DMS114 treated with DMSO at 0.1 percent for 48 hours (cell line): ENCODE data around the gene SLC24A3.

Source experiments
- DNase-seq: peaks from one replicate; lab custom pipeline; 2025; ENCODE audit not compliant: unreplicated experiment; lab: John Stamatoyannopoulos, UW

SLC24A3 gene

DNA sequence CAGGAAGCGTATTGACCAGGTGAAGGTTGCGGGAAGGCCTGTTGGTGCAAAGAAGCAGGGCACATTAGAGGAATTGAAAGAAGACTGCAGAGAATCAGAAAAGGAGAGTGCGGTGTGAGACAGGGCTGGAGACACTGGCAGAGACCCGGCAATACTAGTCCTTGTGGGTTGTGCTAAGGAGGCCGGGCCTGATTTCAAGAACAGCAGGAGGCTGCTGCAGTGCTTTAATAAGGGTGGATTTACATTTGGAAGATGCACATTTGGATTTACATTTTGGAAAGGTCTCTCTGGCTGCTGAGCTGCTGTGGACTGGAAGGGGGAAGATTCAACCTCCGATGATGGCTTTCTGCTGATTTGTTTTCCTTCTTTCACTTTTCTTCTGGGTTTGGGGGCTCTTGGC lies 167.8 kb downstream of the SLC24A3 start:
- no peak for DNase-seq

DNA sequence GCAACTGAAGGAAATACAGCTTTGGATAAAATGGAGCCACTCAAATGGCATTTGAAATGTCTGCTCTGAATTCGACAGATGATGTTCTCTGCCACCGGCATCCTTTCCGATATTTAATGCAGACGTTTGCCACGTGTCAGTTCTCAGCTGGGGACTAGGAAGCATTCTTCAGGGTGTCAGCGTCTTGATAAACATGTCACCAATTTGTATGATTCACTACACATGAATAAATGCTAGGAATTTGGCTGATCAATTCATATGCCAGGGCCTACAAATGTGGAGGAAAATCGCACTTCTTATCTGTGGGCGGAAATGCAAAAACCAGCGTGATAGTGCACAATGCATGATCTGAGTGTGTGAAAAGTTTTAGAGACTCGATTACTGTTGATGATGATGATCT lies 169.5 kb downstream of the SLC24A3 start:
- no peak for DNase-seq

DNA sequence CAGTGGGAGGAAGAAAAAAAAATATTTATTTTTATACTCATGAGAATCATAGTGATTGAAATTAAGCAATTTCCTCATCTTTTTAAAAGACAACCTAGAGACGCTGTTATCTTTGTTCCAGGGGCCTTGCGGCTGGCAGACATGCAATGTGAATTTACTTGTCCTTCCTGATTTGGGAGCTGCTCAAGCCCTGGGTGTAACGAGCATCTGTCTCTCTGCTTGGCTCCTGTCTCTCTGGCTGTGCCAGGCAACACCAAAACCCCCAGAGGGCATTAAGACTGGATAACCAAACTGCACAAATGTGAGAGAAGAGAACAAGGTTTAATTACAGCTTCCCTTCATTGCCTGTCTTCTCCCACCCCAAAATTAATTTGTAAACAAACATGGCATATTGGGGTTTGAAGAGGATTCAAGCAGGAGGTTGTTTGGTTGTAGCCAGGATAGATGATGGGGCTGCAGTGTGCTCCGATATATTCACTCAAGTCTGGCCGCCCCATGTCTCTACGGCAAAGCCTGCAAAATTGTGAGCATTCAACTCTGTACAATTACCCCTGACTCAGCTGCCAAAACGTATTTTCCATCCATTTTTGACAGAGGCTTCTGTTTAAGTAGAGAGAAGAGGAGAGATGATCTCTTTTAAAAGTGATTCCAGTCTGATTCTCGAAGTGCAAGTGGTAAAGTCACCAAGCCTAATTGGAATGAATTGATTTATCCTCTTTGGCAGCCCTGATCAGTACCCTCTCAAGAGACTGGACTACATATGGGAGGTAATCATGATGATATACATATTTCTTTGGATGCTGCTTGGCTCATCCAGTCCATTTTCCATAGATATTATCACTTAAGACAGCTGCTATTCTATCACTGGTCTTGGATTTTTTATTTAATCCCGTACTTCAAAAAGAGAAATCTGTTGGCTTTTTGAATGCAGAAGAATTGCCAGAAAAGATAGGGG lies 170.2 kb downstream of the SLC24A3 start:
- DNase-seq, result no peak

DNA sequence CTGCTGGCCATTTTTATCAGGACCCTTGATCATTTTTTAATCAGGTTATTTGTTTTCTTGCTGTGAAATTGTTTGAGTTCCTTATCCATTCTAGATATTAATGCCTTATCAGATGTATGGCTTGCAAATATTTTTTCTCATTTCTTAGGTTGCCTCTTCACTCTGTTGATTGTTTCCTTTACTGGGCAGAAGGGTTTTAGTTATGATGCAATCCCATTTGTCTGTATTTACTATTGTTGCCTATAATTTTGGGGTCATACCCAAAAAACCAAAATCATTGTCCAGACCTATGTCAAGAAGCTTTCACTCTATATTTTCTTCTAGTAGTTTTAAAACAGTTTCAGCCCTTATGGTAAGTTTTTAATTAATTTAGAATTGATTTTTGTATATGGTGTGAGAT lies 172.5 kb downstream of the SLC24A3 start:
- no peak for DNase-seq

DNA sequence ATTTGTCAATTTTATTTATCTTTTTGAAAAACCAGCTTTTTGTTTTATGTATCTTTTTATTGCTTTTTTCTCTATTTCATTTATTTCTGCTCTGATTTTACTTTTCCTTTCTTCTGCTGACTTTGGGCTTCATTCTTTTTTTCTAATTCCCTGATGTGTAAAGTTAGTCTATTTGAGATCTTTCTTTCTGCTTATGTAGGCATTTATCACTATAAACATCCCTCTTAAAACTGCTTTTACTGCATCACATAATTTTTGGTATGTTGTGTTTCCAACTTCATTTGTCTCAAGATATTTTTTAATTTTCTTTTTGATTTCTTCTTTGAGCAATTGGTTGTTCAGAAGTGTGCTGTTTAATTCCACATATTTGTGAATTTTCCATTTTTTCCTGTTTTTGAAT lies 174.8 kb downstream of the SLC24A3 start:
- DNase-seq, result no peak

DNA sequence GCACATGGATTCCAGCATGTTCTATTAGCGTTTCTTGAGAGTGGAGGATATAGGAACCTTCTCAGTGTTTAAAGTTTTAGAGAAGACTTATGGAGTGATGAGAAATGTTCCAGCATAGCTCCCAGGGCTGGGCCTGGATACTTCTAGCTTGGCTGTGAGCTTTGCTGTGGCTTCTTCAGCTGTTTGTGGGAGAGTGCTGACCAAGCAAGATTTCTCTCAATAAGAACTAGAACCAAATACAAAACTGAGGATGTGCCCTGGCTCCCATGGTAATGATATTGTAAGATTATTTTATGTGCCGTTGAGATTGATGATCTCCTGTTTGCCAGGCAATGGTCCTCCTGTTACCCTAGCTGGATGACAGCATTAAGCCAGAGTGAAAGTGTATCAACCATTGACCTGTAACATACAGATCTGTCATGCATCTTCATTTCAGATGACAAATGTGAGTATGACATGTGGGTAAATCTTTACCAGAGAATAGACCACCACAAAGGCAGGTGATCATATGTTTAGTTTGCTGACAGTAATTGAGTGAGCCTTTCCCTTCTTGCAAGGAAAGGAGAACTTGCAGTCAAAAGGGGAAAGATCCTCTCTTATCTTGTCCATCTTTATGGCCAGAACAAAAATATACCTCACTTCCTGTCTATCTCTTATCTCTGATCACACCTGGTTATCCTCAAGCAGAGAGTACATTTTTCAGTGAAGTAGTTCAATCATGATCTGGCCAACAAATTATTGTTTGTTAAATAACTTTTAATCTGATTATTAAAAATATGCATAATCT lies 180.1 kb downstream of the SLC24A3 start:
- DNase-seq, result no peak

DNA sequence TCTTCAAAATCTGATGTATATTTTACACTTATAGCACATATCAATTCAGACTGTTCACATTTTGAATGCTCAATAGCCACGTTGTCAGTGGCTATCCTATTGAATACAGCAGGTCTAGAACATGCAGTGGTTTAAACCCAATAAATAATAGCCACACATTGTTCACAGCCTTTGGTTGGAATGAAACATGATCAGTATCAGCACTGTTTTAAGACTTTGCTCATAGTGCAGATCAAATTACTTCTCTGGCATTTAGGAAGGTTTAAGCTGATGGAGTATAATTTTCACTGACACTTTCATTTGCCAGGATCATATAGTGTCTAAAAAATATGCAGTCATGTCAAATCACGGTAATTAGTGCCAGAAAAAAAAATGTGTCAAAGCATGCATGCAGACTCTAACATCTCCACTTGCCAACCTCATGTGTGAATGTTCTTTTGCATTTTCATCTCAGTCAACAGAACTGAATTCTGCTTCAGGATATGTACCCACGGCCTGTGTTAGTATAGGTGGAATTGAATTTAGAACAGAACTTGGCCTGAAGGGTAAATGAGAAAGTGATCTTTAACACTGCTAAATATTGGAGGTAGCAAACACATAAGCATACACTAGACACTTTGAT lies 184.1 kb downstream of the SLC24A3 start:
- no peak for DNase-seq

DNA sequence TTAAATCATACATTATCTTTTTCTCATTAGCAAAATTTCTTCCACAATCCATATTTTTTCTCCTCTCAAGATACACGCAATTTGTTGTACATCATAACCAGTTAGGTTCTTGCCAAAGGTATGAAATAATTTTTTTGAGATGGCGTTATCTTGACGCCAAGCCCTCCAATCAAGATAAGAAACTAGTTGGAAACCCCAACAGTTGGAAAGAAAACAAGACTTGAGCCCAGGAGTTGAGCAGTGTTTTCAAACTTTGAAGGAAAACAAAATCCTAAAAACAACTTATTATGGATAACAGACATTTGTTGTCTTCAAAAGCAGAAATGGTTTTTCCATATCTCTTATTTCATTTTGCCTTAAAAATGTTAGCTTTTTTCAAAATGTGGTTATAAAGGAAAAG lies 184.8 kb downstream of the SLC24A3 start:
- no peak for DNase-seq

DNA sequence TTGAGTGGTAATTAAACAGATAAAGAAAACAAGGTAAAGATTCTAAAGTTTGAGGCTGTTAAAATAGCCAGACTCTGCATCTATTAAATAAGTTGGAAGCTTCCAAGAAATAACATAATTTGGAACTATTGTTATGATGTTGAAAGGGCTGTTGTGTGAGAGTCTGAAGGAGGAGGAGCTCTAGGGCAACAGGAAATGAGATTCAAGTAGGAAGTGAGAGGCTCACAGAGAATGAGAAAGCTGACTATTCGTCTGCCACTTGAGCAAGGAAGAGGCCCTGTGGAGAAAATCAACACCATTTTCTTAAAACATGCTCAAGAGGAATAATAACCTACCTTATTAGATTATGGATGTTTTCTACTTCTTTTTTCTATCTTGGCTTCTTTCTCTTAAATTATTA lies 185.2 kb downstream of the SLC24A3 start:
- no peak for DNase-seq

DNA sequence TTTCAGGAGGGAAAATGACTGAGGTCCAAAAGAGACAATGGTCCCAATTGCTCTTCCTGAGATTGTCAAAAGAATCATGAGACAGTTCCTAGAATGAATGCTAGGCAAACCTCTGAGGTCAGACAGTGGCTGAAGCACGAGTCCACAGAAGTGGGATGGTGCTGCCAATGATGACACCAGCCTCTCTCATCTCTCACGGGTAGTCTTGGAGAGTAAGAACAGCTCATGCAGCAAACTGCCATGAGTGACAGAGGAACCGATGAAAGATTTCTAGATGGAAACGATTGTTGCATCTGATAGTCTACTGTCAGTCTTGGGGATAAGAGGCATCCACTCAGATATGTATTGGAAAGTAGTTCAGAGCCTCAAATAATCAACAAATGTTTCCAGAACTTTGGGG lies 188.7 kb downstream of the SLC24A3 start:
- DNase-seq, result no peak

DNA sequence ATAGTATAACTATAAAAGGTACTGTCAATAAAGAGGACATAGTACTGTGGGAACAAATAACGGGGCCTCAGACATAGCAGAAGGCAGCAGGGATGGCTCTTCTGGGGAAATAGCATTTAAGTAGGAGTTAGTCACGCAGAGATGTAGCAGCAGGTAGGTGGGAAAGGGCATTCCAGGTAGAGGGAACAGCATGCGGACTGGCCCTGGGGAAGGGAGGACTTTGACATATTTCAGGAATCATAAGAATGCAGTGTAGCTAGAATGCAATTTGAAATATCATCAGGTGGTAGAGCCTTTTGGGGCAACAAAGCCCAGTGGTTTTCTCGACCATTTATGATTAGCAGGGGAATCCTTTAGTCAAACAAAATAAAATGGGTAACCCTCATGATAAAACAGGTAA lies 191.1 kb downstream of the SLC24A3 start:
- DNase-seq, result no peak

DNA sequence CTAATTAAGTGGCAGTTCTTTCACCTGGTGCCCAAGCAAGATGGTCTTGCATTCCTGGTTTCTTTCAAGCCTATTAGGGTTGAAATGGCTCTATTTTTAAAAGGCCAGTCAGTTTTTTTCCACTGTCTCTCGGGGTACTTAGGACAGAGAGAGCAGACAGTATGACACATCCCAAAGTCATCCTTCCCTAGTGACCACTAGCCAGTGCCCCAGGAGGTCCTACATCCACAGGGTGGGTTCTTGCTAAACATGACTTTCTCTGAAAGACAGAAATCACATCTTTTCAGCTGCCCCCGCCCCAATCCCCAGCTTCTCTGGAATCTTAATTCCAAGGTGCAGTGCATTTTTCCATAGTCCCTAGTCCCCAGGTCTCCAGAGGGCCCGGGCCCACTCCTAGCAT lies 192.4 kb downstream of the SLC24A3 start:
- DNase-seq, result no peak

DNA sequence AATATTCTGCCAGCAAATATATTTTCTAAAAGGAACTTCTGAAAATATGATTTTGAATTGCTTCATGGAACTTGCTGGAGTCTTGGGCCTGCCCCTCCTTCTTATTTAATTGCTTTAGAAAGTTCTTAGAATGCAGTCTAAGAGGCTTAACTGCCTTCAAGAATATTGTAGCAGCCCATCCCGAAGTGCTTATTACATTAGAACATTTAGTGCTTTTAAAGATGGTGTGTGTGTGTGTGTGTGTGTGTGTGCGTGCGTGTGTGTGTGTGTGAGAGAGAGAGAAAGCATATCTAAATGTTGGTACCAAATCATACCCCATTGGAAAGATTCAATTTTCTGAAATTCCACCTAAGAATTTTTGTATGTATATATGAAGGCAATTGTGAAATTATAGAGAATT lies 193.5 kb downstream of the SLC24A3 start:
- DNase-seq, result no peak

DNA sequence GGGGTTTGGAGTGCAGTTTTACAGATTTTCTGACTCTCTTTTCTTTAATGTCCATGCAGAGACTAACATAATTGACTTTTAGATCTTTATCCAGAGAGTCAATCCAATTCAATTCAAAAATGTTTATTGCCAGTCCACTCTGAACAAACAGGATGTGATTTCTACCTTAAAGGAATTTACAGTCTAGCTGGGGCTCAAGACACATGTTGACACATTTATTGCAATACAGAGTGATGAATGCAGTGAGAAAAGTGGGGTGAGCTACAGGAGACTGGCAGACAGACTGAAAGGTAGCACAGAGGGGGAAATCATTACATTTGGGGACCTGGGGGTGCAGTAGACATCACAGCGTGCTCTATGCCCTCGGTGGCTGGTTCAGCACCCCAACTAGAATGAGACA lies 193.9 kb downstream of the SLC24A3 start:
- no peak for DNase-seq

DNA sequence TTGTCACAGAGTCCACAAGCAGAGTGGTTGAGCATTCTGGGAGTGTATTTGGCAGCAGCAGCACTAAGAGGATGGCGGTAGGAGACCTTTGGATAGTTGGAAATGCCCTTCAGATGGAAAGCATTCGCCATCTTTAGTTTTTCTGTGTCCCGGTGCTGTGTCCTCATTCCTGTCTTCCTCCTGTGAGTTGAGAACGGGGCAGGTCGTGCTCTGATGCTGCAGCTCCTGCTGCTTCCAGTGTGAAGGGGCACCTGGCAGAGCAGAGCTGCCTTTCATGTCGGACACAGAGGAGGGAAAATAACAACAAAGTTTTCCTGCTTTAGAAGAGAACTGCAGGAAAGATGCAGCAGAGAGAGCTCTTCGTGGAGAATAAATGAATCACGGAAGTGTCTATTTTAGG lies 194.8 kb downstream of the SLC24A3 start:
- no peak for DNase-seq

DNA sequence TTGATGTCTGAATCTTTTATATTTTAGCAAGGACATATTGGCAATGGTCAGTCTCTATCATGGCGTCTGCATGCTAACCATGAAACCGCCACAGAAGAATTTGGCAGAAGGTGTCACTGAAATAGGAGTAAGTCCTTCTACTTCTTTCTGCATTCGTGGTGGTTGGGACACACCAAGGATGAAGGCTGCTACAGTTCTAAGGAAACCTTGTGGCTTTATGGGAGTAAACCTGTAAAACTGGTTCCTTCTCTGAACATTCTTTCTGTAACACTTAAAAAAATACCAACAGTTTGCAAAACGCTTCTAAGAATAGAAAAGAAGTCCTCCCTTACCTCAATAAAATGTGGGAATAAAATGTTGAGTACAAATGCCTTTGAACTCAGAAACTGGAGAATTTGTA lies 195.3 kb downstream of the SLC24A3 start:
- DNase-seq, result no peak

DNA sequence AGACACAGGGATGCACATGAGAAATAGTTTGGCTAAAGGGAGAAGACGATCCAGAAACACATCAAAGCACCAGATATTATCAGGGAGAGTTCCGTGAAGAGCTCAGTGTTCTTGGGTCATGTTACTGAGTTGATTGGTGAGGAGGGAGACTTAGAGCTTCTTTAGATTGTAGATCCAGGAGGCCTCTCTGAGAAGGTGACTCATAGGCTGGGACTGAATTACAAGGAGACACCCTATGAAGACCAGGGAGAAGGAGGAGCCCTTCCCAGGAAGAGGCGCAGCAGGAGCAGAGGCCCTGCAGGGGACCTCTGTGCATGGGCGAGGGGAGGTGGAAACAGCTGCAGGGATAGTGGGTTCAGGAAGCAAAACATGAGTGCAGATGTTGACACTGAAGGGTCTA lies 196.5 kb downstream of the SLC24A3 start:
- no peak for DNase-seq

DNA sequence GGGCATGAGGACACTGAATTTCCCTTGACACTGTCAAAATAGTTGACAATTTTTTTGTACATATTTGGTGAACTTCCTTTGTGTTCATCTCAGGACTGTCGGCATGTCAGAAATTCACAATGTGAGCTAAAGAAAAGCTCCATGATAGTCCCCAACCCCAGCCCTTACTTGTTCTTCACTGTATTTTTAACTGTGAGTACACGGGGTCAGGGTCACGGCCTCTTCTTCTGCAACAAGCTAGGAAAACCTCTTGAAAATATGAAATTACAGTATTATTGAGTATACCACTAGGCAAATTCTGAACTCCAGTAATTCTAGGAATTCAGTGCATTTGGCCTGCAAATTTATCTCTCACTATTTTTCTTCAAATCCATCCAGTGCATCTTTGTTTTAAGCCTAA lies 199.4 kb downstream of the SLC24A3 start:
- no peak for DNase-seq

DNA sequence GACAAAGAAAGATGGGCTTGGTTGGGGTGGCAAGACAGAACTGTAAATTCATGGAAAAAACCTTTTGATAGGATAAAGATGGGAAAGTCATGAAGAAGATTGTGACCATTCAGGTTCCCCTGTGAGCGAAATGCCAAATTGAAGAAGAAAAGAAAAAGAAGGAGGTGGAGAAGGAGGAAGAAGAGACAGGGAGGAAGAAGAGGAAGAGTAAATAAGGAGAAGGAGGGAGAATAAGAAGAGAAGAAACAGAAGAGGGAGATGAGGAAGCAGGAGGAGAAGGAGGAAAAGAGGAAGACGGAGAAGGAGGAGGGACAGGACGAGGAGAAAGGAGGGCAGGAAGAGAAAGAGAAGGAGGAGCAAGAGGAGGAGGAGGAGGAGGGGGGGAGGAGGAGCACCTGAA lies 199.8 kb downstream of the SLC24A3 start:
- no peak for DNase-seq

DNA sequence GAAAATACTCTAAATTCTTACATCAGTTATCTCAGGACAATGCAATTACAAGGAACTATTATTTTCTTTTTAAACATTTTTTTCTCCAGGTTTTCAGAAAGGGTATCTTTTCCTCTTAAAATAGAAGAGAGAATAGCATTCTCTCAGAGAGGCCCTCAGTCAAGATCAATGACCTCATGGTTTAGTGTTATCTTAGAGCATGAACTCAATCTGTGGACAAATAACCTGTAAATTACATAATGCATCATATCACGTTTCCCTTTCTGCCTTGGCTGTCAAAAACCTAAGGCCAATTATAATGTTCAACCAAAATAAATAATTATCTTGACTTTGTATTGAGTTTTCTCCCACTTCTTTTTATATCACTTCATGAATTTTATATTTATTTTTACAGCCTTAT lies 202.2 kb downstream of the SLC24A3 start:
- no peak for DNase-seq

DNA sequence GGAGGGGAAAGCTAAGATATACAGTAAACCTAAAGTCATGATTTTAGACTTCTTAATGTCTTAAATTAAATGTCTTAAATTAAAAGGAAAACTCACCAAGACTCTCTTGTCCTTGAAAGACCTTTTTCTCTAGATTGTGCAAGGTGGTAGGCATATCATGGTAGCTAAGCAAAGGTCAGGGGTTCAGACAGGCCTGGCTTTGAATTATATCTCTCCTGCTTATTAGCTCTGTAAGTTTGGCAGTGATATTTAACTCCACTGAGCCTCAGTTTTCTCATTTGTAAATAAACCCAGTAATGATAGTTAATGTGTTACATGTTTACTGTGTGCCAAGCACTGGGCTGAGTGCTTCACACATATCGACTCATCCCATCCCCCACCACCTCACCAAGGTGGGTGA lies 203.3 kb downstream of the SLC24A3 start:
- no peak for DNase-seq

DNA sequence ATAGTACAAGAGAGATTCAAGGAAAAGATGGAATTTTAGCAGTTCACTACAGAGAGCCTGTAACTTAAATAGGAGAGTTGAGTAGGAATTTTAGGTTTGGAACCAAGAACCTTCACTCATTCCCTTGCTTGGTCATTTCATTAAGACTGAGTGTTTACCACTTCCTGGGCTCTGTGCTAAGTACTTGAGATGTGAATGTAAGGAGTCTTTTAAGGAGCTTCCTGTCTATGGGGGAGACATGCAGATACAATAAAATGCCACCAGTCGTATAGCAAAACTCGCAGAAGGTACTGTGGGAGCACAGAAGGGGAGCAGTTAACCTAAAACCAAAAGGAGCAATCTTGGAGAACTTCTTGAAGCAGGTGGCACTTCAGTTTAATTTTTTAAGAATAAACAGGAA lies 204.2 kb downstream of the SLC24A3 start:
- no peak for DNase-seq
